Measurements from ENCODE around the gene MUC2. TPM values are rescaled to one million over a fixed set of nuclear protein-coding genes. Genes with fewer than 3 reads are reported as not detected.

MUC2 gene
- total and polyA plus RNA-seq, 3 experiments from 2014 or later, result not detected

DNA sequence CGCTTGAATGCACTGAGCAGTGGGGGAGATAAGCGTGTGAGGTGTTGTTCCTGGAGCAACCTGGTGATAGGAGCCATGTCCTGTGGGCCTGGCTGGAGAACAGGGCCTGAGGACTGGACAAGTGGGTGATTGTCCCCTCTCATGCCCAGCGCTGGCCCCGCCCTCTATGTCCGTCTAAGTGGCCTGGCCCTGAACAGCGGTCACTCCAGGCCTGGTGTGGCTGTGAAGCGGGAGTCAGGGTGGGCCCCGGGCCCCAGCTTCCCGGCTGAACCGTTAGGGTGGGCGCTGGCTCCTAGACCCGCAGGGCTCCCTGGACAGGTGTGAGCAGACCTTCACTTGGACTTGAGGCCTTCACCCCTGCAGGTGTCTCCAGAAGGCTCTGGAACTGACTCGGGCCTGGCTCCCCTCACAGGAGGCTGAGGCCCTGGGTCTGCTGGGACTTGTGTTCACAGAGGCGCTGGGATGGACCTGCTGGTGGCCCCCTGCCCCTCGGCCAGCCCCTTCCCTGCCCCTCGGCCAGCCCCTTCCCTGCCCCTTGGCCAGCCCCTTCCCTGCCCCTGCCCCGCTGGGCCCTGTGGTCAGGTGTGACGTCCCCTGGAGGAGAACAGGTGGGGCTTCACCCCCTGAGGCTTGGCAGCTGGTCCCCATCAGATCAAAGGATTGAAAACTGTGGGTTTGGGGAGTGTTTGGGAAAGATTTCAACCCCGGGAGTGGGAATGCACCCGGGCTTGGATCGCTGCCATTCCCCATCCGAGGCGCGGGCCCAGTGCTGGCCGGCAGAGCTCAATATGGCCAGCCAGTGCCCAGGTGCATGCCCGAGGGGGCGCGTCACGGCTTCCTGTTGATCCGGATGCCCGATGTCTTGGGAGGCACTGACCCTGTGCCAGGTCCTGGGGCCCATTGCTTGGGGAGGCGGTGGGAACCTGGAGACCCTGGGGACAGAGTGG, 34.9 kb upstream of the MUC2 start:
- no peaks in the 10 kb centered on the region for H3K4me1 ChIP-seq (ENCODE audit: insufficient read depth, low read length)
- Mint-ChIP-seq H3K4me3 (no peak overlapping the region), H3K4me1 (no peaks in the 10 kb centered on the region), H3K9me3 (no peaks in the 10 kb centered on the region), H3K36me3 (no peaks in the 10 kb centered on the region), H3K27ac (no peak overlapping the region), H3K27me3 (peaks cover 0 to 6% of the 10 kb centered on the region in 2 donors)
- no peaks in the 10 kb centered on the region for H3K36me3 ChIP-seq (ENCODE audit: insufficient read depth, low read length)
- no peak for DNase-seq
- H3K27me3 ChIP-seq (ENCODE audit: insufficient read depth, low read length, poor library complexity, severe bottlenecking), result no peaks in the 10 kb centered on the region
- ChIA-PET CTCF (no interaction called here), POLR2A (no interaction called here)
- no peak overlapping the region for H3K27ac ChIP-seq (ENCODE audit: low read depth, low read length)
- no peaks in the 10 kb centered on the region for H3K9me3 ChIP-seq (ENCODE audit: low read length)
- H3K4me3 ChIP-seq (ENCODE audit: low read length), result no peak overlapping the region

DNA sequence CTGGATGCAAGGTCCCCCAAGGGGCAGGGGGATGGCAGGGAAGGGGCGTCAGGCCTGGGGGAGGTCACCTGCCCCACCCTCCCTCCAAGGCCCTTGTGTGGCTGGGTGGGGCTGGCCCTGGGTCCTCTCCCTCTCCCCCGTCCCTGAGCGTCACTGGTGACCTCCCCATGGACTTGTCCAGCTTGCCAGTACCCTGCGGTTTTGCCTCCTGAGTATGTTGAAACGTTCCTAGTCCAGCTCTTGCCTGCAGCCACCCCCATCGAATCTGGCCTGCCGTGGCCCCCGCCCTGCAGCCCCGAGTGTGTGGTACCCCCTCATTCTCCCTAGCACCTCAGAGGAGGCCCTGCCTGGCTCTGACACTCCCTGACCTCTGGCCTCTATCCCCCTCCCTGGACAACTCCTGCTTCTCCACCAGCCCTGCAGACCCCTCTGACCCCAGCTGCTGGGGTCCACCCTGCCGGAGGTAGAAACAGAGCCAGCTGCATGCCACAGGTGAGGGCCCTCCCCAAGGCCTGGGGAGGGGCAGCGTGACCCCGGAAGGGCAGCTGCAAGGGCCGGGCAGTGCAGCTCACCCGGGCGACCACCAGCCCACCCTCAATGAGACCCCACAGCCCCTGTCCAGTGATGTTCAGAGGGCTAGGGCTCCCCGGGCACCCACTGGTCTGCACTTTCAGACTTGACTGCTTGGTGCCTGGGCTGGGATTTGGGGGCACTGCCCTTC, 34.1 kb upstream of the MUC2 start:
- H3K4me3 ChIP-seq (ENCODE audit: low read length), result no peak overlapping the region
- CTCF ChIA-PET, result no interaction called here
- no peaks in the 10 kb centered on the region for H3K36me3 ChIP-seq (ENCODE audit: insufficient read depth, low read length)
- no peak overlapping the region for H3K27ac ChIP-seq (ENCODE audit: low read depth, low read length)
- H3K9me3 ChIP-seq (ENCODE audit: low read length), result no peaks in the 10 kb centered on the region
- H3K4me1 ChIP-seq (ENCODE audit: insufficient read depth, low read length), result no peaks in the 10 kb centered on the region
- H3K4me3 Mint-ChIP-seq, result no peak overlapping the region
- H3K4me1 Mint-ChIP-seq, result no peaks in the 10 kb centered on the region
- peaks cover 0 to 9% of the 10 kb centered on the region in 2 donors for H3K27me3 Mint-ChIP-seq
- no peak for DNase-seq
- POLR2A ChIA-PET, result no interaction called here
- H3K27me3 ChIP-seq (ENCODE audit: insufficient read depth, low read length, poor library complexity, severe bottlenecking), result no peaks in the 10 kb centered on the region
- H3K9me3 Mint-ChIP-seq, result no peaks in the 10 kb centered on the region
- H3K27ac Mint-ChIP-seq, result no peak overlapping the region
- no peaks in the 10 kb centered on the region for H3K36me3 Mint-ChIP-seq

DNA sequence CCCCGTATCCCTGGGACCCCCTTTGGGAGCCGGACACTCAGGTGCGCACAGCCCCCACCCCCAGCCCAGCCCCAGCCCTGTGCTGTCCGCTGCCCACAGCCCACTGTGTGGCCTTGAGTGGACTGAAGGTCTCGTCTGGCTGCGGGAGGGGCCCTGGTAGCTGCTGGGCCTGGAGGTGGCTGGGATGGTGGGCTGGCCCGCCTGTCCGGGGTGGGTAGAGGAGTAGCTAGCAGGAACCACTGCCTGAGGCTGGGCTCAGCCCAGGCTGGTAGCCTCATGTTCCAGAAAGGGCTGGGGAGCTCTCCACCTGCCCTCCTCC, 33.6 kb upstream of the MUC2 start:
- Histone ChIP-seq H3K36me3 (ENCODE audit: insufficient read depth, low read length) (no peaks in the 10 kb centered on the region), H3K9me3 (ENCODE audit: low read length) (no peaks in the 10 kb centered on the region), H3K4me1 (ENCODE audit: insufficient read depth, low read length) (no peaks in the 10 kb centered on the region), H3K4me3 (ENCODE audit: low read length) (no peak overlapping the region), H3K27me3 (ENCODE audit: insufficient read depth, low read length, poor library complexity, severe bottlenecking) (no peaks in the 10 kb centered on the region), H3K27ac (ENCODE audit: low read depth, low read length) (no peak overlapping the region)
- ChIA-PET POLR2A (no interaction called here), CTCF (no interaction called here)
- Mint-ChIP-seq H3K27me3 (peaks cover 2 to 10% of the 10 kb centered on the region in 2 donors), H3K9me3 (no peaks in the 10 kb centered on the region), H3K36me3 (no peaks in the 10 kb centered on the region), H3K4me3 (no peak overlapping the region), H3K27ac (no peak overlapping the region), H3K4me1 (peaks cover 0 to under 1% (median 0%) of the 10 kb centered on the region in 3 donors)
- DNase-seq, result no peak

GRCh38 chr11:1041471-1041870, 33.2 kb upstream of the MUC2 start:
- Mint-ChIP-seq H3K27me3 (peaks cover 3 to 13% of the 10 kb centered on the region in 2 donors), H3K36me3 (no peaks in the 10 kb centered on the region), H3K4me1 (peaks cover 0 to 4% (median 0%) of the 10 kb centered on the region in 3 donors), H3K4me3 (no peak overlapping the region), H3K9me3 (no peaks in the 10 kb centered on the region), H3K27ac (no peak overlapping the region)
- Histone ChIP-seq H3K4me1 (ENCODE audit: insufficient read depth, low read length) (no peaks in the 10 kb centered on the region), H3K36me3 (ENCODE audit: insufficient read depth, low read length) (no peaks in the 10 kb centered on the region), H3K27ac (ENCODE audit: low read depth, low read length) (no peak overlapping the region), H3K27me3 (ENCODE audit: insufficient read depth, low read length, poor library complexity, severe bottlenecking) (no peaks in the 10 kb centered on the region), H3K9me3 (ENCODE audit: low read length) (no peaks in the 10 kb centered on the region), H3K4me3 (ENCODE audit: low read length) (no peak overlapping the region)
- ChIA-PET POLR2A (no interaction called here), CTCF (no interaction called here)
- DNase-seq, result peak in 1 of 5 donors; percentile 29

DNA sequence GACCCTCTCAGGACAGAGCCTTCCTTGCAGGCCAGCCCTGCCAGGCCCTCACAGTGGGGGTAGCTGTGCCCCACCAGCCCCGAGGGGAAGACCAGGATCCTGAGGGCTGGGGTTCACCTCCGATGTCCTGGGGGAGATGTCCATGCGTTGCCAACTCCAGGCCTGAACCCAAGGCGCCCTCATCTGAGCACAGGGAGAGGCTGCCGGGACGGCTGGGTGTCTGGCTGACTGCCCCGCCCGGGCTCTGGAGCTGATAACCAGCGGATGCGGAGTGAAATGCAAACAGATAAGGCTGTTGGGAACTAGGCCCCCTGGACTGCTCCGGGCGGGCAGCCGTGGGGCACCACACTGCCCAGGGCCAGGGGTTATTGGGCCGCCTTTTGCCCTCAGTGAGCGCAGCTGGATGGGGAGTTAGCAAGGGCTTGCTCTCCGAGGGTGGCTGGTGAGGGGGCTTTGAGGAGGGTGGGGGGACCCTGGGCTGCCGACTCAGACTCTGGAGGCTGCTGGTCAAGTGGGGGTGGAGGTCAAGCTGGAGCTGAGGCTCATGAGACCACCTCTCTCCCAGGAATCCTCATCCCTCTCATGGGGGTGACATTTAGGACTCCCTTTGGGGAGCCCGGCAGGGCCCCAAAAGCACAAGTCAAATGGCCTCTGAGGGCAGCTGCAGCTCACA, 32.6 kb upstream of the MUC2 start:
- H3K27ac ChIP-seq (ENCODE audit: low read depth, low read length), result no peak overlapping the region
- DNase-seq, result peak in 1 of 5 donors; percentile 42
- H3K4me1 ChIP-seq (ENCODE audit: insufficient read depth, low read length), result no peaks in the 10 kb centered on the region
- no peaks in the 10 kb centered on the region for H3K36me3 ChIP-seq (ENCODE audit: insufficient read depth, low read length)
- Mint-ChIP-seq H3K4me1 (peaks cover 0 to 4% (median 0%) of the 10 kb centered on the region in 3 donors), H3K9me3 (no peaks in the 10 kb centered on the region), H3K27ac (no peak overlapping the region), H3K4me3 (no peak overlapping the region), H3K27me3 (peaks cover 3 to 17% of the 10 kb centered on the region in 2 donors), H3K36me3 (no peaks in the 10 kb centered on the region)
- ChIA-PET POLR2A (interaction anchor here (0.6 kb wide), 1 partner anchor 222 kb away, joined by 6 read pairs; no protein-coding TSS in a partner anchor), CTCF (interaction anchor here (0.6 kb wide), 1 partner anchor 195 kb away, joined by 3 read pairs; no protein-coding TSS in a partner anchor)
- H3K4me3 ChIP-seq (ENCODE audit: low read length), result no peak overlapping the region
- H3K9me3 ChIP-seq (ENCODE audit: low read length), result no peaks in the 10 kb centered on the region
- no peaks in the 10 kb centered on the region for H3K27me3 ChIP-seq (ENCODE audit: insufficient read depth, low read length, poor library complexity, severe bottlenecking)

DNA sequence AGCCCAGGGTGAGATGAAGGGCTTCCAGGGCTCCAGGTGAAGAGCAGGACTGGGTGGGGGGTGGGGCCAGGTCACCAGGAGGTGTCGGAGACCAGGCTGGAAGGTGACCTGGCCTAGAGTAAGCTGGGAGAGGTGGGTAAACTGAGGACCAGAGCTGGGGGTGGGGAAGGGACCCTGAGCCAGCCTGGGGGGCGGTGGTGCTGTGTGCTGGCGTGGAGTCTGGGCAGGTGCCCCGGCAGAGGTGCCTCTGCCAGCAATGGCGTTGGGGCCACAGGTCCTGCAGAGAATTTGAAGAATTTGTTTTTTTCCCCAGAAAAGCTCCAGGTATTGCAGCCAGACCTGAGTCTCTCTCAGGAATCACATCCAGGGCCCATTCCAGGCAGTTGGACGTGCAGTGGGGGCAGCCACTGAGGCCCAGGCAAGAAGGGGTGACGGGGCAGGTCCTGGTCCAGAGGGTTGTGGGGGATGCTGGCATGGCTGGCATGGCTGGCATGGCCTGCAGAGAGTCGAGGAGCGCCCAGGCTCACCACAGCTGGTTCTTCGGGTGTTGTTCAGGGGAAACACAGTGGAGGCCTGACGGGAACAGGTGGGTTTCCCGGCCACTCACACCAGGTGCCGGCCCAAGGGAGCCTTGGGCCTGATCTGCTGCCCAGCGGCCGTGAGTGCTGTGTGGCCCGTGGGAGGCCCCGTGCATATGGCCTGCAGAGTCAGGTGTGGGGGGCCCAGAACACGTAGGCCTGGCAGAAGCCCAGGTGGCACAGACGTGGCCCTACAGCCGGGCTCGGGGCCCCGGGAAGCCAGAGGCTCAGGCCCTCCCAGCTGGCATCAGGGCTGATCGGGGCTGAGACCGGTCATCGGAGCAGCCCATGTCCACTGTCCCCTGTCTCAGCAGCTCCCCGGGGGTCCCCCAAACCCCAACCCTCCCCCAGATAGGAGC, 31.8 kb upstream of the MUC2 start:
- Histone ChIP-seq H3K9me3 (ENCODE audit: low read length) (no peaks in the 10 kb centered on the region), H3K4me3 (ENCODE audit: low read length) (no peak overlapping the region), H3K27me3 (ENCODE audit: insufficient read depth, low read length, poor library complexity, severe bottlenecking) (no peaks in the 10 kb centered on the region), H3K36me3 (ENCODE audit: insufficient read depth, low read length) (no peaks in the 10 kb centered on the region), H3K4me1 (ENCODE audit: insufficient read depth, low read length) (no peaks in the 10 kb centered on the region), H3K27ac (ENCODE audit: low read depth, low read length) (no peak overlapping the region)
- Mint-ChIP-seq H3K4me1 (peaks cover 0 to 4% (median 0%) of the 10 kb centered on the region in 3 donors), H3K27ac (no peak overlapping the region), H3K4me3 (no peak overlapping the region), H3K9me3 (no peaks in the 10 kb centered on the region), H3K36me3 (no peaks in the 10 kb centered on the region), H3K27me3 (peaks cover 3 to 21% of the 10 kb centered on the region in 2 donors)
- DNase-seq, result peak in 1 of 5 donors; percentile 25
- POLR2A ChIA-PET, result no interaction called here
- CTCF ChIA-PET, result interaction anchor here (0.6 kb wide), 2 partner anchors 8 to 196 kb away, joined by 3 read pairs; no protein-coding TSS in a partner anchor

DNA sequence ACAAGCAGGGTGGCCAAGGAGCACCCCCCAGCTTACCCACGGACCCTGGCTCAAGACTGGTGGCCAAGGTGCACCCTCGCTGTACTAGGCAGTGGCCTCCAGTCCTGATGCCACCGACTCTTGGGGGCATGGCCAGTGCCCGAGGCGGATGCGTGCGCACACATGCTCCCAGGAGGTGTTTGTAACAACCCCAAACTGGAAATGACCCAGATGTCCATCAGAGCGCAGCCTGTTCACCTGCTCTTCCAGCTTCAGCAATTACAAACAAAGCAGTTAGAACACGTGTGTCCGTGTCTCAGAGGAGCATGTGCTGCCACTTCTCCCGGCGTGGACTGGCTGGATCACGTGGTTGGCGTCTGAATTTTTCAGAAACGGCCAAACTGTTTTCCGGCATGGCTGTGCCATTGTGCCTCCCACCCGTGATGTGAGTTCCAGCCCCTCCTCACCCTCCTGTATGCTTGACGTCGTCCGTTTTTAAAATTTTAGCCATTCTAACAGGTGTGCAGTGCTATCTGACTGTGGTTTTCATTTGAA, 31.0 kb upstream of the MUC2 start:
- no peak overlapping the region for H3K4me3 ChIP-seq (ENCODE audit: low read length)
- no peaks in the 10 kb centered on the region for H3K36me3 ChIP-seq (ENCODE audit: insufficient read depth, low read length)
- no peaks in the 10 kb centered on the region for H3K36me3 Mint-ChIP-seq
- DNase-seq, result peak in 1 of 5 donors; percentile 27
- H3K4me3 Mint-ChIP-seq, result no peak overlapping the region
- H3K27me3 Mint-ChIP-seq, result peaks cover 5 to 24% of the 10 kb centered on the region in 2 donors
- peaks cover 0 to 4% (median 0%) of the 10 kb centered on the region in 3 donors for H3K4me1 Mint-ChIP-seq
- POLR2A ChIA-PET, result no interaction called here
- H3K9me3 ChIP-seq (ENCODE audit: low read length), result no peaks in the 10 kb centered on the region
- H3K27me3 ChIP-seq (ENCODE audit: insufficient read depth, low read length, poor library complexity, severe bottlenecking), result no peaks in the 10 kb centered on the region
- H3K4me1 ChIP-seq (ENCODE audit: insufficient read depth, low read length), result no peaks in the 10 kb centered on the region
- no peak overlapping the region for H3K27ac ChIP-seq (ENCODE audit: low read depth, low read length)
- CTCF ChIA-PET, result no interaction called here
- no peak overlapping the region for H3K27ac Mint-ChIP-seq
- no peaks in the 10 kb centered on the region for H3K9me3 Mint-ChIP-seq

Data from CD8-positive, alpha-beta memory T cell (primary cell).